GM12878 (cell line): ENCODE measurements around the gene SPRY4.

Experiments used
- CTCF ChIP-seq, 3 experiments: IDR thresholded peaks in 2 of 3; conservative IDR thresholded peaks in 1 of 3; 2 replicates each; pipeline ENCODE4 v1.5.1; 2011; ENCODE audit warnings: low read depth in 3 of 3, low read length in 3 of 3, mild to moderate bottlenecking in 3 of 3, control low read depth in 2 of 3, moderate library complexity in 2 of 3, inconsistent platforms in 1 of 3, mixed read lengths in 1 of 3; ENCODE audit not compliant: control insufficient read depth in 2 of 3, insufficient read depth in 1 of 3; ENCODE audit errors: extremely low read depth in 1 of 3
- EZH2 ChIP-seq: IDR thresholded peaks from 2 replicates; pipeline ENCODE4 v1.6.1; 2012; ENCODE audit warnings: low read depth, mild to moderate bottlenecking, control low read depth, inconsistent platforms, low read length, borderline replicate concordance; ENCODE audit not compliant: control insufficient read depth
- MXI1 ChIP-seq: fragments of 150-350 bp; IDR thresholded peaks from 2 replicates; pipeline ENCODE4 v1.6.1; 2011; ENCODE audit warnings: low read depth, mild to moderate bottlenecking, inconsistent platforms, low read length, improper control_type of control experiment
- NBN ChIP-seq: fragments of 450-650 bp; IDR thresholded peaks from 2 replicates; pipeline ENCODE4 v1.6.1; 2016
- NR2F1 ChIP-seq: fragments of 450-650 bp; conservative IDR thresholded peaks from 2 replicates; pipeline ENCODE4 v1.6.1; 2017; ENCODE audit warnings: mild to moderate bottlenecking
- POLR2A ChIP-seq: IDR thresholded peaks from 2 replicates; pipeline ENCODE4 v1.6.1; 2011; ENCODE audit warnings: low read depth, mild to moderate bottlenecking, low read length
- RCOR1 ChIP-seq: conservative IDR thresholded peaks from 2 replicates; pipeline ENCODE4 v1.6.1; 2012; ENCODE audit warnings: low read depth, low read length, improper control_type of control experiment
- REST ChIP-seq: IDR thresholded peaks from 2 replicates; pipeline ENCODE4 v1.6.1; 2012; ENCODE audit warnings: mild to moderate bottlenecking, low read depth, low read length

GRCh38 chr5:142262683-142263082 lies 62.1 kb downstream of the SPRY4 start:
- no peak for TF ChIP-seq CTCF (IDR thresholded peaks at IDR 0.05 in 2 of 3, conservative IDR thresholded peaks at IDR 0.05 in 1 of 3; ENCODE audit: control insufficient read depth in 2 of 3, extremely low read depth in 1 of 3, insufficient read depth in 1 of 3, low read depth in 3 of 3, low read length in 3 of 3)
- TF ChIP-seq RCOR1, result no peak
- no peak for TF ChIP-seq EZH2
- no peak for TF ChIP-seq POLR2A
- no peak for TF ChIP-seq NBN
- no peak for TF ChIP-seq MXI1
- no peak for TF ChIP-seq REST
- TF ChIP-seq NR2F1, result no peak
